ENCODE results near the gene RBCK1. TPM values are rescaled to one million over a fixed set of nuclear protein-coding genes. Genes with fewer than 3 reads are reported as not detected.

The RBCK1 gene
- total RNA-seq, 1 experiment from 2014 or later = 46.8 TPM

DNA sequence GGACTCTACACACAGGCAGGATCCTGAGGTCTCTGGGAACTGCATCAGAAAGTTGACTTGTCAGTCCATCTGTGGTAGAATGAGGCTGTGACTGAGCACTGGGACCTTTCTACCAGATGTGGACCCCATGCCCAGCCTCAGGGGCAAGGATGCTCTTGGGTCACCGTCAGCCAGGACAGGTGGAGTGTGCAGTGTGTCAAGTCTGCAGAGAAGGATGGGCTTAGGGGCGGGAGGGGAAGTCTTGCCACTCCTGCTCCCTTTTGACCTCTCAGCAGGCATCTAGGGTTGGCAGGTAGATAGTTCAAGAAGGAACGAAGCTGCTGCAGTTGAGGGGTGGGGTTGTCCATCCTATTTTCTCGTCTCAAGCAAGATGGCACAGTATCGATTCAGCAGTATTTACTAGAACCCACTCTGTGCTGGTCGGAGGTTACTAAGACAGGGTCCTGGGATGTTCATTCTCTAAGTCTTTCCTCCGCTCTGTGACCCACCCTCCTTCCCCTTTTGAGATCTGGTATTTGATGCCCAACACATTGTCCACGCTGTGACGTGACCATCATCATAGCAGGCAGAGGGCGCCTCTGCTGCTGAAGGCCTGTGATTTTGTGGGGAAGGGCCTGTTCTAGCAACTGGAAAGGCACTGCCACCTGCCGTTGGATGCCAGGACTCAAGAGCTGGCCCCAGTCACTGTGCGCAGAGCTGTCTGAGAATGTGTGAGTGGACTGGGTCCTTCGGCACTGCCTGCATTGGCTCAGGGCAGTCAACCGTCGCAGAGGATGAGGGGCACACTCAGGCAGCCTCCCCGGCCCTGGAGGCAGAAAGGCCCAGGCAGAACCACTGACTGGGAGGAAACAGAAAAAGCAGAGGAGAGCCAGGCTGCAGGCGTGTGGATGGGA, 23.2 kb downstream of the RBCK1 start:
- Histone ChIP-seq H4K5ac (ENCODE audit: insufficient read length, low read depth, low read length) (no peak overlapping the region), H4K91ac (ENCODE audit: insufficient read length, low read depth, low read length) (no peak overlapping the region), H3K14ac (ENCODE audit: insufficient read depth, low read length) (no peak overlapping the region), H2BK120ac (ENCODE audit: low read depth, low read length, poor library complexity, severe bottlenecking) (no peak overlapping the region), H2BK5ac (ENCODE audit: insufficient read length, low read length) (no peak overlapping the region), H2AK5ac (ENCODE audit: insufficient read length, low read length) (no peak overlapping the region), H3K4ac (ENCODE audit: low read depth, low read length) (no peak overlapping the region), H3K18ac (ENCODE audit: insufficient read length, low read depth, low read length) (no peak overlapping the region), H2AFZ (ENCODE audit: low read length) (no peak overlapping the region), H3K9me3 (ENCODE audit: control insufficient read depth, low read depth, low read length) (no peaks in the 10 kb centered on the region), H4K20me1 (ENCODE audit: control insufficient read depth, insufficient read depth, insufficient read length) (no peaks in the 10 kb centered on the region), H2BK15ac (ENCODE audit: low read depth, low read length) (no peak overlapping the region), H3K27me3 (ENCODE audit: insufficient read depth, low read length) (peaks cover 5% of the 10 kb centered on the region; the same call in 1 of the 2 replicates), H2BK12ac (ENCODE audit: insufficient read length, low read depth, low read length) (no peak overlapping the region), H3K27ac (ENCODE audit: insufficient read length, low read depth, low read length) (no peak overlapping the region), H3K79me2 (ENCODE audit: insufficient read depth, low read length) (no peaks in the 10 kb centered on the region), H4K8ac (replicated peaks; ENCODE audit: insufficient read length, low read depth, low read length) (no peak overlapping the region), H3K4me1 (ENCODE audit: insufficient read depth, low read length) (peaks cover 3% of the 10 kb centered on the region; the same call in 1 of the 2 replicates), H3K23me2 (ENCODE audit: insufficient read length, low read depth, low read length, poor library complexity, severe bottlenecking) (no peaks in the 10 kb centered on the region), H3K79me1 (ENCODE audit: insufficient read depth, low read depth, low read length, poor library complexity, severe bottlenecking) (no peaks in the 10 kb centered on the region), H3K23ac (ENCODE audit: insufficient read length, low read depth, low read length) (no peak overlapping the region), H3K9ac (ENCODE audit: extremely low read depth, insufficient read length, low read length) (no peak overlapping the region), H3K56ac (ENCODE audit: insufficient read length, low read depth, low read length) (no peak overlapping the region), H2BK20ac (ENCODE audit: low read depth, low read length, poor library complexity, severe bottlenecking) (no peak overlapping the region), H3T11ph (ENCODE audit: low read length) (no peak overlapping the region), H3K4me2 (ENCODE audit: insufficient read depth, insufficient read length, low read length) (no peak overlapping the region)
- peak overlapping the region in 2 of 3 experiments; percentile 72 to 90; a peak in 2 of 7 replicates for H3K27ac Mint-ChIP-seq
- H3K9me3 Mint-ChIP-seq = no peaks in the 10 kb centered on the region
- TF ChIP-seq CTCF (conservative IDR thresholded peaks at IDR 0.05) = peak; percentile 73
- H3K27me3 Mint-ChIP-seq (ENCODE audit: low read depth) = peaks cover 31% of the 10 kb centered on the region
- H3K4me1 Mint-ChIP-seq = peaks cover 26 to 32% of the 10 kb centered on the region in 2 experiments
- DNase-seq = peak; percentile 81
- H3K4me3 Mint-ChIP-seq = no peak overlapping the region; a peak in 2 of 5 replicates
- no CpG with 5 or more reads among the region's 17 CpGs for WGBS (ENCODE audit: extremely low coverage, insufficient read length, low lambda C conversion rate)
- peaks cover 11 to 48% (median 43%) of the 10 kb centered on the region in 3 experiments; a peak in 6 of 7 replicates for H3K36me3 Mint-ChIP-seq (ENCODE audit: insufficient read depth in 1 of 3, low read depth in 3 of 3)

All from H9 (cell line).